SU-DHL-6 (cell line): Measurements from ENCODE around the gene NXNL1.
"Not testable (repeated sequence)": the region's sequence is repeated elsewhere in the genome, so short reads cannot be mapped to it uniquely, and the experiment has no call there.

Experiments
- H2AFZ ChIP-seq: fragments of 200-600 bp; sonication (generic); 2 replicates; pipeline ENCODE4 v1.6.1; 2014; ENCODE audit warnings: low read depth, mild to moderate bottlenecking, moderate library complexity, mixed read lengths, antibody characterized with exemption, low read length; ENCODE audit not compliant: severe bottlenecking
- H3F3A ChIP-seq: fragments of 200-600 bp; shearing (Covaris generic); 2 replicates; pipeline ENCODE4 v1.6.0; 2016; ENCODE audit warnings: antibody characterized with exemption, mild to moderate bottlenecking; ENCODE audit not compliant: insufficient read depth
- H3K27ac ChIP-seq: fragments of 200-600 bp; sonication (generic); 2 replicates; pipeline ENCODE4 v1.5.1; 2016; ENCODE audit warnings: low read depth, mild to moderate bottlenecking, low read length, moderate library complexity, mixed read lengths
- H3K27me3 ChIP-seq: fragments of 200-600 bp; sonication (generic), shearing (Covaris generic); 2 replicates; pipeline ENCODE4 v1.6.0; 2014; ENCODE audit warnings: mild to moderate bottlenecking, low read length
- H3K36me3 ChIP-seq: fragments of 200-600 bp; sonication (generic); 2 replicates; pipeline ENCODE4 v1.6.1; 2014; ENCODE audit warnings: mild to moderate bottlenecking, low read length, mixed read lengths
- H3K4me2 ChIP-seq: fragments of 300-600, 200-600 bp; shearing (Covaris generic), sonication (generic); 2 replicates; pipeline ENCODE4 v1.6.0; 2014; ENCODE audit warnings: low read length, low read depth, mild to moderate bottlenecking; ENCODE audit not compliant: poor library complexity, severe bottlenecking
- H3K4me3 ChIP-seq: fragments of 200-600 bp; sonication (generic); 2 replicates; pipeline ENCODE4 v1.5.1; 2014; ENCODE audit warnings: antibody characterized with exemption, low read length, mild to moderate bottlenecking, mixed read lengths; ENCODE audit not compliant: insufficient read depth, poor library complexity, severe bottlenecking
- H3K79me2 ChIP-seq: fragments of 200-600 bp; sonication (generic); 2 replicates; pipeline ENCODE4 v1.6.1; 2014; ENCODE audit warnings: mild to moderate bottlenecking, low read length, moderate library complexity; ENCODE audit not compliant: insufficient read depth
- H3K9ac ChIP-seq: fragments of 200-600 bp; sonication (generic); 2 replicates; pipeline ENCODE4 v1.7.0; 2014; ENCODE audit warnings: mild to moderate bottlenecking, low read length
- H3K9me2 ChIP-seq: fragments of 200-600 bp; sonication (generic); replicated peaks from 2 replicates; pipeline ENCODE4 v1.6.1; 2014; ENCODE audit warnings: low read length; ENCODE audit not compliant: insufficient read depth
- H3K9me3 ChIP-seq: fragments of 200-600 bp; sonication (generic); 2 replicates; pipeline ENCODE4 v1.6.1; 2014; ENCODE audit warnings: low read length, mixed read lengths; ENCODE audit not compliant: insufficient read depth
- H4K20me1 ChIP-seq: fragments of 200-600 bp; sonication (generic); 2 replicates; pipeline ENCODE4 v1.6.1; 2014; ENCODE audit warnings: low read depth, mild to moderate bottlenecking, antibody characterized with exemption, low read length, moderate library complexity, mixed read lengths
- EZH2phosphoT487 ChIP-seq: fragments of 200-600 bp; sonication (generic), shearing (Covaris generic); conservative IDR thresholded peaks from 2 replicates; pipeline ENCODE4 v1.6.1; 2018; ENCODE audit warnings: mild to moderate bottlenecking, antibody characterized with exemption, low read length, moderate library complexity, mixed read lengths
- TF ChIP-seq, protein P1 (sequence below): fragments of 200-600 bp; sonication (generic); IDR thresholded peaks from one replicate; pipeline ENCODE4 v1.5.1; 2017; ENCODE audit warnings: antibody characterized with exemption, mild to moderate bottlenecking, low read length, moderate library complexity; ENCODE audit not compliant: insufficient read depth, poor library complexity, severe bottlenecking

The NXNL1 gene

DNA sequence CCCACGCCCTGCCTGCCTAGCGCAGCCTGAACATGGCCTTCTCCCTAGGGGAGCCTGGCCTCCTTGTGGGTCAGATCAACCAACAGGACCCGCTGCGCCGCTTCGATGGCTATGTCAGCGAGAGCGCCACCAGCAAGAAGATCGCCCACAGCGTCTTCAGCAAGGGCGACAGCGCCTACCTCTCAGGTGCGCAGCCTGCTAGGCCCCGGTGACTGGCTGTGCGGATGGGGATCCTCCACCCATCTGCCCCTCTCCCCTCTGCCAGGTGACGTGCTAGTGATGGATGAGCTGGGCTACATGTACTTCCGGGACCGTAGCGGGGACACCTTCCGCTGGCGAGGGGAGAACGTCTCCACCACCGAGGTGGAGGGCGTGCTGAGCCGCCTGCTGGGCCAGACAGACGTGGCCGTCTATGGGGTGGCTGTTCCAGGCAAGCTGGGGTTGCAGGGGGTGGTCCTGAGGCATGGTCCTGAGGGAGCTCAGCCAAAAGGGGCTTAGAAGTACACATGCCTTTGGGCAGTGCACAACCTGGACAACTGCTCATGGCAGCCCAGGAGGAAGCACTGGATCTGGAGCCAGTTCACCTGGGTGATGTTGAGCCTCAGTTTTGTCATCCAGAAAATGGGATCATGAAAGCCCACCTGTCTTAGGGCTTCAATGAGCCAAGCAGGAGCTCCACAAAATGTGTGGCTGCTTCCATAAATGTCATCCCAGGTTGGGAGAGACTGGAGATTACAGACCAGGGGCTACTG lies 39.9 kb upstream of the NXNL1 start:
- no peak overlapping the region for H2AFZ ChIP-seq
- H3K9me3 ChIP-seq: no peaks in the 10 kb centered on the region
- H3F3A ChIP-seq: no peaks in the 10 kb centered on the region
- no peaks in the 10 kb centered on the region for H3K9me2 ChIP-seq
- no peak overlapping the region for H3K4me3 ChIP-seq
- no peaks in the 10 kb centered on the region for H3K79me2 ChIP-seq
- H3K9ac ChIP-seq: no peak overlapping the region
- no peaks in the 10 kb centered on the region for H4K20me1 ChIP-seq
- H3K4me2 ChIP-seq: no peak overlapping the region
- H3K36me3 ChIP-seq: no peaks in the 10 kb centered on the region
- H3K27ac ChIP-seq: no peak overlapping the region
- H3K27me3 ChIP-seq: no peaks in the 10 kb centered on the region
- TF ChIP-seq EZH2phosphoT487: no peak
- TF ChIP-seq, protein P1, sequence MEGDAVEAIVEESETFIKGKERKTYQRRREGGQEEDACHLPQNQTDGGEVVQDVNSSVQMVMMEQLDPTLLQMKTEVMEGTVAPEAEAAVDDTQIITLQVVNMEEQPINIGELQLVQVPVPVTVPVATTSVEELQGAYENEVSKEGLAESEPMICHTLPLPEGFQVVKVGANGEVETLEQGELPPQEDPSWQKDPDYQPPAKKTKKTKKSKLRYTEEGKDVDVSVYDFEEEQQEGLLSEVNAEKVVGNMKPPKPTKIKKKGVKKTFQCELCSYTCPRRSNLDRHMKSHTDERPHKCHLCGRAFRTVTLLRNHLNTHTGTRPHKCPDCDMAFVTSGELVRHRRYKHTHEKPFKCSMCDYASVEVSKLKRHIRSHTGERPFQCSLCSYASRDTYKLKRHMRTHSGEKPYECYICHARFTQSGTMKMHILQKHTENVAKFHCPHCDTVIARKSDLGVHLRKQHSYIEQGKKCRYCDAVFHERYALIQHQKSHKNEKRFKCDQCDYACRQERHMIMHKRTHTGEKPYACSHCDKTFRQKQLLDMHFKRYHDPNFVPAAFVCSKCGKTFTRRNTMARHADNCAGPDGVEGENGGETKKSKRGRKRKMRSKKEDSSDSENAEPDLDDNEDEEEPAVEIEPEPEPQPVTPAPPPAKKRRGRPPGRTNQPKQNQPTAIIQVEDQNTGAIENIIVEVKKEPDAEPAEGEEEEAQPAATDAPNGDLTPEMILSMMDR: no peak

DNA sequence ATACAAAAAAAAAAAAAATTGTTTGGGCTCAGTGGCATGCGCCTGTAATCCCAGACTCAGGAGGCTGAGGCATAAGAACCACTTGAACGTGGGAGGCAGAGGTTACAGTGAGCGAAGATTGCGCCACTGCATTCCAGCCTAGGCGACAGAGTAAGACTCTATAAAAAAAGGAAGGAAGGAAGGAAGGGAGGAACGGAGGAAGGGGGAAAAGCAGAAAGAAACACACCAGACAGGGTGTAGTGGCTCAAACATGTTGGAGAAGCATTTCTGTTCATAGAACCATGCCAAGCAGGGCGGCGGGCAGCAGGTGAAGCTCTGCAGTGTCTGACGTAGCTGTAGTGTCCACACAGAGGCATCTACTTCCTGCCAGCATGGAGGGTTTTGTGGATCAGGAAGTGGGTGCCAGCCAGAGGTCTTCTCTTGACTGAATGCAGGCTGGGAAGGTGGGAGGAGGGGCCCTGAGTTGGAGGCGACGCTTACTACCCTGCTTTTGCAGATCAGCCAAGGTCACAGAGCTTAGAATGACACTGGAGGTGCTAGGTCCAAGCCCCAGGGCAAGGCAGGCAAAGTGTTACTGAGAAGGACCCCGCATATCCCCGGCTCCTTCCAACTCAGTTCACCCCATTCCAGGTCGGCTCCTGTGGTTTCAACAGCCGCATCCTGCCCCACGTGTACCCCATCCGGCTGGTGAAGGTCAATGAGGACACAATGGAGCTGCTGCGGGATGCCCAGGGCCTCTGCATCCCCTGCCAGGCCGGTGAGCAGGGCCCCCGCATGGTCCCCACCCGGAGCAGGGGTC lies 39.1 kb upstream of the NXNL1 start:
- H2AFZ ChIP-seq: no peak overlapping the region
- H3K27ac ChIP-seq: no peak overlapping the region
- TF ChIP-seq, protein P1: no peak
- TF ChIP-seq EZH2phosphoT487: no peak
- H3K9me3 ChIP-seq: no peaks in the 10 kb centered on the region
- H3K79me2 ChIP-seq: no peaks in the 10 kb centered on the region
- no peaks in the 10 kb centered on the region for H3K9me2 ChIP-seq
- no peaks in the 10 kb centered on the region for H4K20me1 ChIP-seq
- no peak overlapping the region for H3K9ac ChIP-seq
- H3F3A ChIP-seq: no peaks in the 10 kb centered on the region
- H3K36me3 ChIP-seq: no peaks in the 10 kb centered on the region
- no peak overlapping the region for H3K4me2 ChIP-seq
- no peak overlapping the region for H3K4me3 ChIP-seq
- H3K27me3 ChIP-seq: no peaks in the 10 kb centered on the region

DNA sequence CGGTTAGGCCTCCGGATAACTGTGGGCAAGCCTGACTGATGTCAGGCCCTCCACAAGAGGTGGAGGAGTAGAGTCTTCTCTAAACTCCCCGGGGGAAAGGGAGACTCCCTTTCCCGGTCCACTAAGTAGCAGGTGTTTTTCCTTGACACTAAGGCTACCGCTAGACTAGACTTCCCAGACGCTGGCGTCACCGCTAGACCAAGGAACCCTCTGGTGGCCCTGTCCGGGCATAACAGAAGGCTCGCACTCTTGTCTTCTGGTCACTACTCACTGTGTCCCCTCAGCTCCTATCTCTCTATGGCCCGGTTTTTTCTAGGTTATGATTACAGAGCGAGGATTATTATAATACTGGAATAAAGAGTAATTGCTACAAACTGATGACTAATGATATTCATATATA lies 38.3 kb upstream of the NXNL1 start:
- H3K4me2 ChIP-seq, H3K9me3 ChIP-seq, H3K79me2 ChIP-seq, H2AFZ ChIP-seq, H4K20me1 ChIP-seq, H3K36me3 ChIP-seq, H3K4me3 ChIP-seq, H3K27ac ChIP-seq, H3F3A ChIP-seq, H3K9me2 ChIP-seq, H3K27me3 ChIP-seq, H3K9ac ChIP-seq: not testable (repeated sequence)
